H1 (cell line): ENCODE measurements around the gene KRTAP4-1. TPM values are rescaled to one million over a fixed set of nuclear protein-coding genes. Genes with fewer than 3 reads are reported as not detected.
"Not testable (repeated sequence)": the region's sequence is repeated elsewhere in the genome, so short reads cannot be mapped to it uniquely, and the experiment has no call there.

Experiments
- CTCF ChIA-PET: fragments of 300-600 bp; sonication (Branson Sonifier 250); formaldehyde crosslinking; loops from one replicate; lab custom pipeline; 2021; ENCODE audit not compliant: partially characterized antibody; lab: Charles Lee
- POLR2A ChIA-PET: fragments of 300-600 bp; sonication (Branson Sonifier 250); formaldehyde crosslinking; loops from one replicate; lab custom pipeline; 2021; ENCODE audit warnings: inconsistent platforms; ENCODE audit not compliant: partially characterized antibody; lab: Charles Lee
- DNase-seq, 2 experiments: peaks; one replicate each; pipeline versions ENCODE4 v3.0.0 to v3.0.0-alpha.2; 2010 to 2022; ENCODE audit warnings: low spot score in 2 of 2, low read depth in 1 of 2, mixed read lengths in 1 of 2
- FAIRE-seq: peaks from 2 replicates; lab custom pipeline; 2011; peaks lifted over from hg19 to GRCh38; lab: Jason Lieb, UNC
- H2AFZ ChIP-seq: 2 replicates; pipeline ENCODE4 v1.8.1; 2012; ENCODE audit warnings: low read length, inconsistent platforms
- H2AK5ac ChIP-seq: 2 replicates; pipeline ENCODE4 v1.6.1; 2013; ENCODE audit warnings: low read depth, low read length
- H2BK120ac ChIP-seq: replicated peaks from 2 replicates; pipeline ENCODE3; 2013; ENCODE audit warnings: low read depth, low read length, inconsistent platforms
- H2BK12ac ChIP-seq: 2 replicates; pipeline ENCODE4 v1.6.1; 2013; ENCODE audit warnings: low read depth, low read length
- H2BK15ac ChIP-seq: 2 replicates; pipeline ENCODE4 v1.6.1; 2013; ENCODE audit warnings: low read length
- H2BK20ac ChIP-seq: 2 replicates; pipeline ENCODE4 v1.6.1; 2013; ENCODE audit warnings: low read length
- H2BK5ac ChIP-seq: 2 replicates; pipeline ENCODE4 v1.6.1; 2013; ENCODE audit warnings: low read depth, low read length
- H3K14ac ChIP-seq: 2 replicates; pipeline ENCODE4 v1.6.1; 2013; ENCODE audit warnings: inconsistent platforms; ENCODE audit not compliant: insufficient read length
- H3K18ac ChIP-seq: 2 replicates; pipeline ENCODE4 v1.6.1; 2013; ENCODE audit warnings: low read length; ENCODE audit errors: extremely low read depth
- H3K23ac ChIP-seq: 2 replicates; pipeline ENCODE4 v1.6.1; 2013; ENCODE audit warnings: inconsistent platforms; ENCODE audit not compliant: insufficient read length
- H3K23me2 ChIP-seq: 2 replicates; pipeline ENCODE4 v1.6.1; 2013; ENCODE audit warnings: low read depth, low read length
- H3K27ac ChIP-seq: 2 replicates; pipeline ENCODE4 v1.6.1; 2011; ENCODE audit warnings: low read depth, low read length, inconsistent platforms
- H3K27me3 ChIP-seq, 4 experiments: replicated peaks in 1 of 4; 1 replicate in 1 of 4; 2 replicates in 3 of 4; pipeline versions ENCODE4 v1.6.1 to v1.8.1; 2011 to 2013; ENCODE audit warnings: low read length in 3 of 4, mild to moderate bottlenecking in 3 of 4, inconsistent platforms in 2 of 4, mixed read lengths in 2 of 4, moderate library complexity in 1 of 4; ENCODE audit not compliant: control insufficient read depth in 3 of 4, insufficient read depth in 3 of 4; ENCODE audit errors: extremely low read depth in 1 of 4
- H3K36me3 ChIP-seq, 4 experiments: 2 replicates each; pipeline versions ENCODE4 v1.6.1 to v1.8.1; 2011 to 2013; ENCODE audit warnings: mild to moderate bottlenecking in 4 of 4, low read length in 3 of 4, moderate library complexity in 2 of 4, control low read depth in 1 of 4, inconsistent platforms in 1 of 4; ENCODE audit not compliant: insufficient read depth in 4 of 4, control insufficient read depth in 2 of 4
- H3K4ac ChIP-seq: replicated peaks from 2 replicates; pipeline ENCODE3; 2013; ENCODE audit warnings: low read length, low read depth, mixed read lengths, inconsistent platforms; ENCODE audit not compliant: insufficient read length
- H3K4me1 ChIP-seq, 4 experiments: replicated peaks in 1 of 4; 1 replicate in 1 of 4; 2 replicates in 3 of 4; pipeline versions ENCODE4 v1.6.1 to v1.8.1; 2011 to 2013; ENCODE audit warnings: low read length in 3 of 4, inconsistent platforms in 2 of 4, mixed read lengths in 1 of 4; ENCODE audit not compliant: insufficient read depth in 4 of 4, control insufficient read depth in 3 of 4
- H3K4me2 ChIP-seq, 2 experiments: 2 replicates each; pipeline versions ENCODE4 v1.6.1 to v1.8.1; 2011 to 2013; ENCODE audit warnings: low read depth in 2 of 2, low read length in 2 of 2, control low read depth in 1 of 2, inconsistent platforms in 1 of 2, mild to moderate bottlenecking in 1 of 2; ENCODE audit not compliant: insufficient read depth in 1 of 2
- H3K4me3 ChIP-seq, 4 experiments: fragments of 200-600, 300-600 bp in 1 of 4; sonication (generic), shearing (Covaris generic), sonication (Bioruptor Twin) in 1 of 4; 2 replicates each; pipeline versions ENCODE4 v1.5.1 to v1.8.1; 2011 to 2016; ENCODE audit warnings: low read length in 4 of 4, low read depth in 3 of 4, control low read depth in 2 of 4, inconsistent platforms in 2 of 4, mild to moderate bottlenecking in 2 of 4, mixed read lengths in 1 of 4, moderate library complexity in 1 of 4; ENCODE audit not compliant: insufficient read depth in 2 of 4; ENCODE audit errors: extremely low read depth in 1 of 4
- H3K56ac ChIP-seq: replicated peaks from 2 replicates; pipeline ENCODE3; 2013; ENCODE audit warnings: low read depth, mild to moderate bottlenecking, mixed read lengths, low read length, inconsistent platforms; ENCODE audit not compliant: insufficient read length
- H3K79me1 ChIP-seq: 2 replicates; pipeline ENCODE4 v1.6.1; 2013; ENCODE audit warnings: low read depth, low read length, control low read depth
- H3K79me2 ChIP-seq, 2 experiments: 2 replicates each; pipeline versions ENCODE4 v1.6.1 to v1.8.1; 2012 to 2013; ENCODE audit warnings: low read length in 2 of 2, mild to moderate bottlenecking in 2 of 2, inconsistent platforms in 1 of 2; ENCODE audit not compliant: insufficient read depth in 2 of 2, control insufficient read depth in 1 of 2
- H3K9ac ChIP-seq, 4 experiments: replicated peaks in 1 of 4; 1 replicate in 1 of 4; 2 replicates in 3 of 4; pipeline versions ENCODE4 v1.6.1 to v1.8.1; 2011 to 2013; ENCODE audit warnings: low read depth in 3 of 4, low read length in 3 of 4, control low read depth in 2 of 4, mild to moderate bottlenecking in 2 of 4, moderate library complexity in 2 of 4, inconsistent platforms in 1 of 4; ENCODE audit errors: extremely low read depth in 1 of 4
- H3K9me3 ChIP-seq, 2 experiments: 2 replicates each; pipeline versions ENCODE4 v1.6.1 to v1.8.1; 2012 to 2013; ENCODE audit warnings: mild to moderate bottlenecking in 2 of 2, moderate library complexity in 2 of 2, control low read depth in 1 of 2, inconsistent platforms in 1 of 2, low read depth in 1 of 2, low read length in 1 of 2, mixed read lengths in 1 of 2; ENCODE audit not compliant: insufficient read depth in 2 of 2
- H4K20me1 ChIP-seq, 2 experiments: replicated peaks in 1 of 2; 2 replicates each; pipeline versions ENCODE3 to v1.8.1; 2011 to 2013; ENCODE audit warnings: inconsistent platforms in 2 of 2, low read length in 2 of 2, mild to moderate bottlenecking in 1 of 2; ENCODE audit not compliant: insufficient read depth in 2 of 2, control insufficient read depth in 1 of 2
- H4K5ac ChIP-seq: 2 replicates; pipeline ENCODE4 v1.6.1; 2013; ENCODE audit warnings: low read length, low read depth, mixed read lengths, inconsistent platforms; ENCODE audit not compliant: insufficient read length
- H4K8ac ChIP-seq: 2 replicates; pipeline ENCODE4 v1.8.0; 2013; ENCODE audit warnings: mild to moderate bottlenecking, moderate library complexity, low read length, inconsistent platforms; ENCODE audit not compliant: insufficient read depth; ENCODE audit errors: extremely low read depth
- H4K91ac ChIP-seq: replicated peaks from 2 replicates; pipeline ENCODE3; 2013; ENCODE audit warnings: low read length, mixed read lengths, inconsistent platforms; ENCODE audit not compliant: insufficient read length
- CREB1 ChIP-seq: IDR thresholded peaks from 2 replicates; pipeline ENCODE4 v1.6.1; 2012; ENCODE audit warnings: inconsistent platforms
- WGBS, 2 experiments: shearing (Covaris generic) in 1 of 2; methylation state at CpG; one replicate each; pipeline versions ENCODE4 v1.1.6 to v1.1.7; 2013 to 2015; ENCODE audit warnings: low lambda C conversion rate in 2 of 2, mixed read lengths in 2 of 2, inconsistent platforms in 1 of 2, low coverage in 1 of 2, missing lambda C conversion rate in 1 of 2; ENCODE audit not compliant: insufficient replicate concordance in 2 of 2, insufficient coverage in 1 of 2, insufficient read length in 1 of 2; ENCODE audit errors: extremely low coverage in 1 of 2, missing lambda C conversion rate in 1 of 2; 5-methylcytosine and 5-hydroxymethylcytosine counted together
- polyA plus RNA-seq, 7 experiments: library from polyadenylated mRNA; depleted of rRNA in 3 of 7; stranded (reverse) in 5 of 7; unstranded in 2 of 7; fragments of >200 nt in 5 of 7; fragments of 200-250 nt in 2 of 7; gene quantifications; 1 replicate in 5 of 7; 2 replicates in 1 of 7; 4 replicates in 1 of 7; pipeline versions ENCODE4 v1.2.1 to v1.2.3, GENCODE V29; 2011 to 2013; ENCODE audit warnings: missing spikeins in 2 of 7, mixed read lengths in 2 of 7
- total RNA-seq: library from RNA; stranded (reverse); fragmentation: NEBNext Ultra II Directional; extraction: Animal tissue kit (Norgen Biotek cat#: 25700); gene quantifications from 2 replicates; pipeline ENCODE4 v1.2.1, GENCODE V29; 2021

The KRTAP4-1 gene
- total and polyA plus RNA-seq, 2 of the 8 experiments (the other 6 are each of a cell fraction or from before 2014, with no cell fraction given): not detected

GRCh38 chr17:41149652-41149985 lies 35.1 kb downstream of the KRTAP4-1 start, which contains the start of gene KRTAP4-5 (continued):
- TF ChIP-seq CREB1: no peak

DNA sequence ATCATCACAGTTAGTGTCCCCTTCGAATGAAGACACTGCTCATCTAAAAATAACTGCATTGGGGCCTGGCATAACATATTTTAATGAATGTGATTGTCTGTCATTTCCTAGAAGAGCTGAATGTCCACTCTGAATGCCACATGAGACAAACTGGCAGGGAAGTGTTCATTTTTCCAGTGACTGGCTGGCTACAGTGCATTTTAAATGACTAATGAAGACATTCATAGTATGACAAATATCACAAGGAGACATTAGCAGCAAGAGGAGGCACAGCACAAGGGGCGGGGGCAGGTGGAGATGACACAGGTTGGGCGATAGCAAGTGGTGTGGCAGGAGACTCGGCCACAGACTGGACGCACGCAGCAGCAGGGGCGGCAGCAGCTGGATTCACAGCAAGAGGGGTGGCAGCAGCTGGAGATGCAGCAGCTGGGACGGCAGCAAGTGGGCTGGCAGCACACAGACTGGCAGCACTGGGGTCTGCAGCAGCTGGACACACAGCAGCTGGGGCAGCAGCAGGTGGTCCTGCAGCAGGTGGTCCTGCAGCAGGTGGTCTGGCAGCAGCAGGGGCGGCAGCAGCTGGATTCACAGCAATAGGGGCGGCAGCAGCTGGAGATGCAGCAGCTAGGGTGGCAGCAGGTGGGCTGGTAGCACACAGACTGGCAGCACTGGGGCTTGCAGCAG lies 35.6 kb downstream of the KRTAP4-1 start:
- H2BK12ac ChIP-seq, H3K4me3 ChIP-seq, H3K56ac ChIP-seq, H2BK15ac ChIP-seq, H3K23ac ChIP-seq, DNase-seq, H4K8ac ChIP-seq, H2AK5ac ChIP-seq, H3K27ac ChIP-seq, H2BK20ac ChIP-seq, FAIRE-seq, H3K36me3 ChIP-seq, H3K4me1 ChIP-seq, H3K9me3 ChIP-seq, H3K18ac ChIP-seq, H3K14ac ChIP-seq, H3K4me2 ChIP-seq, H3K4ac ChIP-seq, H3K79me1 ChIP-seq, H4K91ac ChIP-seq, H3K27me3 ChIP-seq, H2BK120ac ChIP-seq, H3K79me2 ChIP-seq, H2AFZ ChIP-seq, H3K23me2 ChIP-seq, H3K9ac ChIP-seq, POLR2A ChIA-PET, H4K5ac ChIP-seq, H2BK5ac ChIP-seq, H4K20me1 ChIP-seq: not testable (repeated sequence)
- CTCF ChIA-PET: interaction anchor here (0.9 kb wide), 2 partner anchors 8 to 27 kb away, joined by 3 read pairs; no protein-coding TSS in a partner anchor
- 86% methylated on average over 10 of the region's 10 CpGs; no CpG with 5 or more reads in 1 of the 2 experiments for WGBS, 2 experiments
